Measurements from ENCODE around the gene ANKRD13D.

ANKRD13D gene

DNA sequence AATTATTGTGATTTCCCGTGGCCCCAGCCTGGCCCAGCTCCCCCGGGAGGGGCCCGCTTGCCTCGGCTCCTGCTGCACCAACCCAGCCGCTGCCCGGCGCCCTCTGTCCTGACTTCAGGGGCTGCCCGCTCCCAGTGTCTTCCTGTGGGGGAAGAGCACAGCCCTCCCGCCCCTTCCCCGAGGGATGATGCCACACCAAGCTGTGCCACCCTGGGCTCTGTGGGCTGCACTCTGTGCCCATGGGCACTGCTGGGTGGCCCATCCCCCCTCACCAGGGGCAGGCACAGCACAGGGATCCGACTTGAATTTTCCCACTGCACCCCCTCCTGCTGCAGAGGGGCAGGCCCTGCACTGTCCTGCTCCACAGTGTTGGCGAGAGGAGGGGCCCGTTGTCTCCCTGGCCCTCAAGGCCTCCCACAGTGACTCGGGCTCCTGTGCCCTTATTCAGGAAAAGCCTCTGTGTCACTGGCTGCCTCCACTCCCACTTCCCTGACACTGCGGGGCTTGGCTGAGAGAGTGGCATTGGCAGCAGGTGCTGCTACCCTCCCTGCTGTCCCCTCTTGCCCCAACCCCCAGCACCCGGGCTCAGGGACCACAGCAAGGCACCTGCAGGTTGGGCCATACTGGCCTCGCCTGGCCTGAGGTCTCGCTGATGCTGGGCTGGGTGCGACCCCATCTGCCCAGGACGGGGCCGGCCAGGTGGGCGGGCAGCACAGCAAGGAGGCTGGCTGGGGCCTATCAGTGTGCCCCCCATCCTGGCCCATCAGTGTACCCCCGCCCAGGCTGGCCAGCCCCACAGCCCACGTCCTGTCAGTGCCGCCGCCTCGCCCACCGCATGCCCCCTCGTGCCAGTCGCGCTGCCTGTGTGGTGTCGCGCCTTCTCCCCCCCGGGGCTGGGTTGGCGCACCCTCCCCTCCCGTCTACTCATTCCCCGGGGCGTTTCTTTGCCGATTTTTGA, 3.3 kb upstream of the ANKRD13D start:
- TF ChIP-seq, protein P1, sequence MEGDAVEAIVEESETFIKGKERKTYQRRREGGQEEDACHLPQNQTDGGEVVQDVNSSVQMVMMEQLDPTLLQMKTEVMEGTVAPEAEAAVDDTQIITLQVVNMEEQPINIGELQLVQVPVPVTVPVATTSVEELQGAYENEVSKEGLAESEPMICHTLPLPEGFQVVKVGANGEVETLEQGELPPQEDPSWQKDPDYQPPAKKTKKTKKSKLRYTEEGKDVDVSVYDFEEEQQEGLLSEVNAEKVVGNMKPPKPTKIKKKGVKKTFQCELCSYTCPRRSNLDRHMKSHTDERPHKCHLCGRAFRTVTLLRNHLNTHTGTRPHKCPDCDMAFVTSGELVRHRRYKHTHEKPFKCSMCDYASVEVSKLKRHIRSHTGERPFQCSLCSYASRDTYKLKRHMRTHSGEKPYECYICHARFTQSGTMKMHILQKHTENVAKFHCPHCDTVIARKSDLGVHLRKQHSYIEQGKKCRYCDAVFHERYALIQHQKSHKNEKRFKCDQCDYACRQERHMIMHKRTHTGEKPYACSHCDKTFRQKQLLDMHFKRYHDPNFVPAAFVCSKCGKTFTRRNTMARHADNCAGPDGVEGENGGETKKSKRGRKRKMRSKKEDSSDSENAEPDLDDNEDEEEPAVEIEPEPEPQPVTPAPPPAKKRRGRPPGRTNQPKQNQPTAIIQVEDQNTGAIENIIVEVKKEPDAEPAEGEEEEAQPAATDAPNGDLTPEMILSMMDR (conservative IDR thresholded peaks at IDR 0.05; ENCODE audit: low read length), result no peak
- no peak overlapping the region for H3K4me3 ChIP-seq (ENCODE audit: low read length)
- no peak for DNase-seq (ENCODE audit: low read depth)

DNA sequence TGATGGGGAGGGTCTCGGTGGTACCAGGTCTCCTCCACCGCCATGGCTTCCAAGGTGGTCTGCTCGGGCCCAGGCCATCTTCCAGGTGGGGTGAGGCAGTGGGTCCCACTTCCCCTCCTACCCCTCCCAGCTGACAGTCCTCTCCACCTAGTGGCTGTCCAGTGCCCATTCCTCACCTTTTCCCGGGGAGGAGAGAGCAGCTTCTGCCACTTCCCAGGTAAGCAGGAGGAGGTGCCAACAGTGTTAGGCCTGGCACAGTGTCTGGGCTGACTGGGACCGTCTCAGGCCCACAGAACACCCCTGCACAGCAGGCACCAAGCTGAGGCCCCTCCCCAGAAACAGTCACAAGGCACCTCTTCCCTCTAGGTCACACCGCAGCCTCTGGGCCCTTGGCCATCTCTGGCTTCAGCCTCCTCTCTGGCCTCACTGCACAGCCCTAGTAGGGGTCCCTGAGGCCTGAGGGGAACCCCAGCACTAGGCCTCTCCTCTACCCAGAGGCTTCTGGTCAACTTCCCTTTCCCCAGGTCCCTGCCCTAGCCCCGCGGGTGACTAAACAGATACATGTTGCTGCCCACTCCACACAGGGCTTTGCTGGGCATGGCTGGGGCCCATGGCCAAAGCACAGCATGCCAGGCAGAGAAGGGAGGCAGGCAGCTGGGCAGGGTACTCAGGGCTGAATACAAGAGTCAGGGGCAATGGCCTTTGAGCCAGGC, 2.3 kb upstream of the ANKRD13D start:
- DNase-seq (ENCODE audit: low read depth), result no peak
- no peak overlapping the region for H3K4me3 ChIP-seq (ENCODE audit: low read length)
- TF ChIP-seq, protein P1 (conservative IDR thresholded peaks at IDR 0.05; ENCODE audit: low read length), result no peak

DNA sequence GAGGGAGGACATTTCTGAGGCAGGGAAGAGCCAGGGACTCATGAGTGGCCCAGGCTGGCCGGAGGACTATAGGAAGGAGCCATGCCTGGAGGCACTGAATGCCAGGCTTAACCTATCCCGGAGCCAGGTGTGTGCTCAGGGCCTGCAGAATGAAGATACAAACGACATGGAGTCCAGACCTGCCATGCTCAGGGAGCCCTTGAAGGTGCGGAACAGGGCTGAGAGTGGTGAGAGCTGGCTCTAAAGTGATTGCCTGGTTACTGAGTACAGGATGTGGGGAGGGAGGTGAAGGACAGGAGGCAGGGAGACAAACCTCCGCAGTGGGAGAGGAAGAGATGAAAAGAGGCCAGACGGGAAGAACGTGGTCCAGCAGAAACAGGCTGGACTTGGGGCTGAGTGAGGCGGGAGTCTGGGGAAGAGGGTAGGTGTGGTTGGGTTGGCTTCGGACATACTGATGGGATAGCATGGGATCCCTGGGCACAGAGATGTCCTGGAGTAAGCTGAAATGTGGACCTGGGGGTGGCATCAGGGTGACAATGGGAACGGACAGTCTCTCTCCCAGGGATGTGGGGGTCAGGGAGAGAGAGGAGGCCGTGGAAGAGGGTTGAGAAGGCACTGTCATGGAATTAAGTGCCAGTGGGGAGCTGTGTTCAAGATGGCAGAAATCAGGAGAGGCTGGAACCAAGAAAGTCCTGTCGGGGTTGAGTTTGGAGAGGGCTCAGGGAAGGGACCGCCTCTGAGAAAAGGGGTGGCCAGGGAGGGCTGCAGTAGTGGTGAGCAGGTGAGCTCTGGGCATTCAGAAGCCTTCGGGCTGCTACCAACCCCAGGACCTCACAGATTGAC, 1.5 kb upstream of the ANKRD13D start:
- H3K4me3 ChIP-seq (ENCODE audit: low read length), result peak overlapping the region; percentile 79
- DNase-seq (ENCODE audit: low read depth), result no peak
- TF ChIP-seq, protein P1 (conservative IDR thresholded peaks at IDR 0.05; ENCODE audit: low read length), result no peak

GRCh38 chr11:67288198-67288451, 978 bp upstream of the ANKRD13D start:
- TF ChIP-seq, protein P1 (conservative IDR thresholded peaks at IDR 0.05; ENCODE audit: low read length), result no peak
- H3K4me3 ChIP-seq (ENCODE audit: low read length), result peak overlapping the region; percentile 79
- DNase-seq (ENCODE audit: low read depth), result no peak

DNA sequence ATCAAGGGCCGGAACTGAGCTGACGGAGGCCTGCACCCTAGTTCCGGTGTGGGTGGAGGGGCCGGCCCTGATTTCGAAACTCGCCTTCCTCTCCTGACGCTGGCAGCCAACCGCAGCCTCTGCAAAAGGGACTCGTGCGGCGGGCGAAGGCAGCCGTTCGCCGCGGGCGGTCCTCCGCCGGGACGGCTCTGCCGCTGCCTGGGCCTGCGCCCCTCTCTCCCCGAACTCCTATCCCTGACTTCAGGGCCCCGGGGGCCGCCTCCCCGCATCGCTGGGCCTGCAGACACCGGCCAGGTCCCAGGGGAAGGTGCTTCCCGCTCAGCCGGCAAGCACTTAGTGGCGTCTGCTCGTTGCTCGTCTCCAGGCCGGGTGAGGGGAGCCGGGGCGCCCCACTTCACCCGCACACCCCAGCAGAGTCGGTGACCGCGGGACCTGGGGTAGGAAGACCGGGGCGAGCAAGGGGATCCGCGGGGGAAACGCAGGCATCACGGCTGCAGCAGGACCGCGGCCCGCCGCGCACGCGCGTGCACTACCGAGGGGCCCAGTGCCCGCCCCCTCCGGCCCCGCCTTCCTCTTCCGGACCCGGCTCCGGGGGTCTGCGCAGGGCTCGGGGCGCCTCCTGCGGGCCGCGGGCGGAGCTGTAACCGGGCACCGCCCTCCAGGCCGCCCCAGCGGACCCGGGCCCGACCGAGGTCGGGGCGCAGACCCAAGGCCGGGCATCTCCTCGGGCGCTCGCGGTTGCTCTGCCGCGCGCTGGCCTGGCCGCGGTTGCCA, 464 bp upstream of the ANKRD13D start:
- peak overlapping the region; percentile 79 for H3K4me3 ChIP-seq (ENCODE audit: low read length)
- peak; percentile 90 for DNase-seq (ENCODE audit: low read depth)

More for the DNA sequence above, 464 bp upstream of the ANKRD13D start:
- TF ChIP-seq, protein P1 (conservative IDR thresholded peaks at IDR 0.05; ENCODE audit: low read length), result no peak

Data from AG10803 (cell line).